GM12864 (cell line): ENCODE results near the gene WWOX.

Source experiments
- DNase-seq: peaks from one replicate; pipeline ENCODE4 v3.0.0-alpha.2; 2011; ENCODE audit warnings: low read depth
- H3K4me3 ChIP-seq: 2 replicates; pipeline ENCODE4 v1.5.1; 2011; ENCODE audit warnings: mild to moderate bottlenecking, low read depth, low read length, control low read depth
- CTCF ChIP-seq: IDR thresholded peaks from 2 replicates; pipeline ENCODE4 v1.5.1; 2011; ENCODE audit warnings: low read depth, mild to moderate bottlenecking, moderate library complexity, low read length, control low read depth, inconsistent platforms; ENCODE audit errors: missing control alignments

WWOX gene

GRCh38 chr16:79041206-79041605 is 941.8 kb downstream of the WWOX start:
- no peak for TF ChIP-seq CTCF
- no peak for DNase-seq

GRCh38 chr16:79042141-79042540 is 942.7 kb downstream of the WWOX start:
- TF ChIP-seq CTCF = no peak
- H3K4me3 ChIP-seq = no peak overlapping the region
- no peak for DNase-seq

More at GRCh38 chr16:79041206-79041605, 941.8 kb downstream of the WWOX start:
- H3K4me3 ChIP-seq = no peak overlapping the region

GRCh38 chr16:79042886-79043285 is 943.4 kb downstream of the WWOX start:
- no peak for TF ChIP-seq CTCF
- H3K4me3 ChIP-seq = no peak overlapping the region
- no peak for DNase-seq

GRCh38 chr16:79045191-79045590 is 945.7 kb downstream of the WWOX start:
- H3K4me3 ChIP-seq = no peak overlapping the region
- DNase-seq = no peak
- TF ChIP-seq CTCF = no peak

GRCh38 chr16:79047337-79047736 is 947.9 kb downstream of the WWOX start:
- TF ChIP-seq CTCF = peak; percentile 70
- peak; percentile 1 for DNase-seq
- H3K4me3 ChIP-seq = no peak overlapping the region

GRCh38 chr16:79049040-79049439 is 949.6 kb downstream of the WWOX start:
- H3K4me3 ChIP-seq = no peak overlapping the region
- DNase-seq = no peak
- no peak for TF ChIP-seq CTCF

GRCh38 chr16:79050063-79050462 is 950.6 kb downstream of the WWOX start:
- TF ChIP-seq CTCF = no peak
- H3K4me3 ChIP-seq = no peak overlapping the region
- no peak for DNase-seq
